HepG2 (cell line): ENCODE measurements around the gene ATP9A. TPM values are rescaled to one million over a fixed set of nuclear protein-coding genes. Genes with fewer than 3 reads are reported as not detected.

Experiments used
- AGO1 ChIP-seq: fragments of 200-400 bp; formaldehyde crosslinking; IDR thresholded peaks from 2 replicates; pipeline ENCODE4 v1.6.1; 2017; ENCODE audit warnings: mild to moderate bottlenecking, low read depth, low read length, moderate library complexity; ENCODE audit not compliant: poor library complexity, severe bottlenecking
- KDM6A ChIP-seq: IDR thresholded peaks from 2 replicates; pipeline ENCODE4 v1.6.1; 2016; ENCODE audit warnings: low read depth
- KLF9 ChIP-seq: IDR thresholded peaks from 2 replicates; pipeline ENCODE4 v1.6.1; 2016; ENCODE audit warnings: low read depth
- POGZ ChIP-seq: sonication (generic); formaldehyde crosslinking; IDR thresholded peaks from 2 replicates; pipeline ENCODE4 v1.4.0; 2020; ENCODE audit warnings: mild to moderate bottlenecking, missing genetic modification reagents
- SIN3B ChIP-seq: fragments of 150-350 bp; IDR thresholded peaks from 2 replicates; pipeline ENCODE4 v1.6.1; 2014; ENCODE audit warnings: low read length
- TEAD3 ChIP-seq: optimal IDR thresholded peaks from 2 replicates; pipeline ENCODE3; 2016; ENCODE audit warnings: borderline replicate concordance
- ZNF260 ChIP-seq: sonication (generic); formaldehyde crosslinking; IDR thresholded peaks from 2 replicates; pipeline ENCODE4 v1.4.0; 2020; ENCODE audit warnings: missing genetic modification reagents, low read depth, mild to moderate bottlenecking, borderline replicate concordance
- ZNF576 ChIP-seq: sonication (generic); formaldehyde crosslinking; IDR thresholded peaks from 2 replicates; pipeline ENCODE4 v1.4.0; 2020; ENCODE audit warnings: mild to moderate bottlenecking, missing genetic modification reagents
- ZNF646 ChIP-seq: sonication (generic); formaldehyde crosslinking; IDR thresholded peaks from 2 replicates; pipeline ENCODE4 v1.9.0; 2021; ENCODE audit warnings: mild to moderate bottlenecking, missing genetic modification reagents
- ZNF788 ChIP-seq: sonication (generic); formaldehyde crosslinking; IDR thresholded peaks from 2 replicates; pipeline ENCODE4 v1.5.0; 2020; ENCODE audit warnings: mild to moderate bottlenecking, missing genetic modification reagents, borderline replicate concordance
- polyA plus RNA-seq, 8 experiments: library from polyadenylated mRNA; depleted of rRNA in 3 of 8; stranded (reverse) in 7 of 8; unstranded in 1 of 8; fragments of >200 nt; fragmentation: Illumina TruSeq in 4 of 8; extraction: Trizol in 4 of 8; gene quantifications; 2 replicates each; pipeline versions ENCODE4 v1.2.1 to v1.2.3, GENCODE V29; 2011 to 2016; ENCODE audit warnings: low read depth in 4 of 8, missing spikeins in 1 of 8, mixed read lengths in 1 of 8; ENCODE audit not compliant: insufficient read depth in 1 of 8
- total RNA-seq, 5 experiments: library from RNA; depleted of rRNA; stranded (reverse); fragments of >200 nt; fragmentation: Illumina TruSeq; extraction: Trizol; gene quantifications; 2 replicates each; pipeline ENCODE4 v1.2.3, GENCODE V29; 2016; ENCODE audit warnings: low read depth in 1 of 5
- TF ChIP-seq, protein P1 (sequence below): sonication (generic); formaldehyde crosslinking; conservative IDR thresholded peaks from 2 replicates; pipeline ENCODE4 v1.4.0; 2020; ENCODE audit warnings: mild to moderate bottlenecking, missing genetic modification reagents, moderate library complexity
- TF ChIP-seq, protein P2 (sequence below): sonication (generic); formaldehyde crosslinking; IDR thresholded peaks from 2 replicates; pipeline ENCODE4 v1.9.0; 2021; ENCODE audit warnings: missing genetic modification reagents, mild to moderate bottlenecking, borderline replicate concordance
- TF ChIP-seq, protein P3 (sequence below): sonication (generic); formaldehyde crosslinking; IDR thresholded peaks from 2 replicates; pipeline ENCODE4 v1.5.0; 2020; ENCODE audit warnings: missing genetic modification reagents

ATP9A gene
- total and polyA plus RNA-seq, 2 of the 13 experiments (the other 11 are each of a cell fraction or from before 2014, with no cell fraction given): 11.8 to 18.5 TPM

DNA sequence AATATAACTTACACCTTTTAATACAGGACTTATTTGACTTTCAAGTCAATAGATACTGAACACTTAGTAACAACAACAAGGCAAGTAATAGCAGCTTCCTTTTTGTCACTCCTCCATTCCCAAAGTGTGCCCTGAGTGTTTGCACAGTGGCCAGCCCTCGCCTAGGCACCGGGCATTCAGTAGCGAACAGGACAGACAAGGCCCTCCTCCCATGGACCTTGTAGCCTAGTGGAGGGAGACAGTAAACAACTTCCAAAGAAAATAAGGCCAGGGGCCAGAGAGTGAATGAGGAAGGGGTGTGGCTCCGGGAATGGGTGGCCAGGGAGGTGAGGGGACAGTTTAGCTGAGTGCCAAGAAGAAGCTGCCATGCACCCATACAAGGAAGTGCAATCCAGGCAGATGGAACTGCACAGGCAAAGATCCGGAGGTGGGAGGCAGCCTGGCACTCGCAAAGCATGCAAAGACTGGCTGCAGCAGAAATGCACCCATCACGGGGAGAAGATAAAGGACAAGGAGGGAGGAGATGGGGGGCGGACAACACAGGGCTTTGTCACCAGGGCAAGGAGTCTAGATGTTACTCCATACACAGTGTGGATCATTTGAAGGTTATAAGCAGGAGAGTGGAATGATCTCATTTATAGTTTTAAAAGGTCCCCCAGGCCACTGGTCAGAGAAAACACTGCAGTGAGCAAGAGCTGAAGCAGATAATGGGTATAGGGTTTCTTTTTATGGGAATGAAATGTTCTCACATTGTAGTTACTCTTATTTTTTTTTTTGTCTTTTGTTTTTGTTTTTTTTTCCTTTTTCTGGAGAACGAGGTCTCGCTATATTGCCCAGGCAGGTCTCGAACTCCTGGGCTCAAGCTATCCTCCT lies 32.2 kb downstream of the ATP9A start (continued):
- TF ChIP-seq ZNF646 (CRISPR knock-in tag): no peak
- TF ChIP-seq ZNF260 (CRISPR knock-in tag): no peak
- TF ChIP-seq, protein P1, sequence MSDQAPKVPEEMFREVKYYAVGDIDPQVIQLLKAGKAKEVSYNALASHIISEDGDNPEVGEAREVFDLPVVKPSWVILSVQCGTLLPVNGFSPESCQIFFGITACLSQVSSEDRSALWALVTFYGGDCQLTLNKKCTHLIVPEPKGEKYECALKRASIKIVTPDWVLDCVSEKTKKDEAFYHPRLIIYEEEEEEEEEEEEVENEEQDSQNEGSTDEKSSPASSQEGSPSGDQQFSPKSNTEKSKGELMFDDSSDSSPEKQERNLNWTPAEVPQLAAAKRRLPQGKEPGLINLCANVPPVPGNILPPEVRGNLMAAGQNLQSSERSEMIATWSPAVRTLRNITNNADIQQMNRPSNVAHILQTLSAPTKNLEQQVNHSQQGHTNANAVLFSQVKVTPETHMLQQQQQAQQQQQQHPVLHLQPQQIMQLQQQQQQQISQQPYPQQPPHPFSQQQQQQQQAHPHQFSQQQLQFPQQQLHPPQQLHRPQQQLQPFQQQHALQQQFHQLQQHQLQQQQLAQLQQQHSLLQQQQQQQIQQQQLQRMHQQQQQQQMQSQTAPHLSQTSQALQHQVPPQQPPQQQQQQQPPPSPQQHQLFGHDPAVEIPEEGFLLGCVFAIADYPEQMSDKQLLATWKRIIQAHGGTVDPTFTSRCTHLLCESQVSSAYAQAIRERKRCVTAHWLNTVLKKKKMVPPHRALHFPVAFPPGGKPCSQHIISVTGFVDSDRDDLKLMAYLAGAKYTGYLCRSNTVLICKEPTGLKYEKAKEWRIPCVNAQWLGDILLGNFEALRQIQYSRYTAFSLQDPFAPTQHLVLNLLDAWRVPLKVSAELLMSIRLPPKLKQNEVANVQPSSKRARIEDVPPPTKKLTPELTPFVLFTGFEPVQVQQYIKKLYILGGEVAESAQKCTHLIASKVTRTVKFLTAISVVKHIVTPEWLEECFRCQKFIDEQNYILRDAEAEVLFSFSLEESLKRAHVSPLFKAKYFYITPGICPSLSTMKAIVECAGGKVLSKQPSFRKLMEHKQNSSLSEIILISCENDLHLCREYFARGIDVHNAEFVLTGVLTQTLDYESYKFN (CRISPR knock-in tag): peak; percentile 80
- 0 out of 2 replicates have a peak, but pooled peaks have one; percentile 30 for TF ChIP-seq KDM6A (CRISPR knock-in tag)
- TF ChIP-seq ZNF788 (CRISPR knock-in tag): peak; percentile 68; the same call in 1 of the 2 replicates
- no peak for TF ChIP-seq SIN3B
- peak; percentile 54 for TF ChIP-seq POGZ
- TF ChIP-seq ZNF576: no peak
- no peak for TF ChIP-seq KLF9 (CRISPR knock-in tag)
- TF ChIP-seq, protein P2, sequence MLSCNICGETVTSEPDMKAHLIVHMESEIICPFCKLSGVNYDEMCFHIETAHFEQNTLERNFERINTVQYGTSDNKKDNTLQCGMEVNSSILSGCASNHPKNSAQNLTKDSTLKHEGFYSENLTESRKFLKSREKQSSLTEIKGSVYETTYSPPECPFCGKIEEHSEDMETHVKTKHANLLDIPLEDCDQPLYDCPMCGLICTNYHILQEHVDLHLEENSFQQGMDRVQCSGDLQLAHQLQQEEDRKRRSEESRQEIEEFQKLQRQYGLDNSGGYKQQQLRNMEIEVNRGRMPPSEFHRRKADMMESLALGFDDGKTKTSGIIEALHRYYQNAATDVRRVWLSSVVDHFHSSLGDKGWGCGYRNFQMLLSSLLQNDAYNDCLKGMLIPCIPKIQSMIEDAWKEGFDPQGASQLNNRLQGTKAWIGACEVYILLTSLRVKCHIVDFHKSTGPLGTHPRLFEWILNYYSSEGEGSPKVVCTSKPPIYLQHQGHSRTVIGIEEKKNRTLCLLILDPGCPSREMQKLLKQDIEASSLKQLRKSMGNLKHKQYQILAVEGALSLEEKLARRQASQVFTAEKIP (CRISPR knock-in tag): no peak
- no peak for TF ChIP-seq AGO1
- TF ChIP-seq TEAD3 (CRISPR knock-in tag): peak; percentile 32
- TF ChIP-seq, protein P3, sequence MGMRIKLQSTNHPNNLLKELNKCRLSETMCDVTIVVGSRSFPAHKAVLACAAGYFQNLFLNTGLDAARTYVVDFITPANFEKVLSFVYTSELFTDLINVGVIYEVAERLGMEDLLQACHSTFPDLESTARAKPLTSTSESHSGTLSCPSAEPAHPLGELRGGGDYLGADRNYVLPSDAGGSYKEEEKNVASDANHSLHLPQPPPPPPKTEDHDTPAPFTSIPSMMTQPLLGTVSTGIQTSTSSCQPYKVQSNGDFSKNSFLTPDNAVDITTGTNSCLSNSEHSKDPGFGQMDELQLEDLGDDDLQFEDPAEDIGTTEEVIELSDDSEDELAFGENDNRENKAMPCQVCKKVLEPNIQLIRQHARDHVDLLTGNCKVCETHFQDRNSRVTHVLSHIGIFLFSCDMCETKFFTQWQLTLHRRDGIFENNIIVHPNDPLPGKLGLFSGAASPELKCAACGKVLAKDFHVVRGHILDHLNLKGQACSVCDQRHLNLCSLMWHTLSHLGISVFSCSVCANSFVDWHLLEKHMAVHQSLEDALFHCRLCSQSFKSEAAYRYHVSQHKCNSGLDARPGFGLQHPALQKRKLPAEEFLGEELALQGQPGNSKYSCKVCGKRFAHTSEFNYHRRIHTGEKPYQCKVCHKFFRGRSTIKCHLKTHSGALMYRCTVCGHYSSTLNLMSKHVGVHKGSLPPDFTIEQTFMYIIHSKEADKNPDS (CRISPR knock-in tag): peak; percentile 29; the same call in 1 of the 2 replicates
